Panc1 (cell line): Measurements from ENCODE around the gene ODF4. TPM values are rescaled to one million over a fixed set of nuclear protein-coding genes. Genes with fewer than 3 reads are reported as not detected.

Source experiments
- total RNA-seq: library from RNA; stranded (reverse); gene quantifications from one replicate; pipeline ENCODE4 v1.2.1, GENCODE V29; 2021; ENCODE audit not compliant: unreplicated experiment

ODF4 gene
- total RNA-seq, 1 experiment from 2014 or later: not detected

Other genes with a start within 250 kb of the ODF4 start
- gene ALOXE3, start 221.3 kb upstream of the ODF4 start, total RNA-seq: 0.46 TPM
- gene HES7, start 215.7 kb upstream of the ODF4 start, total RNA-seq: 4.0 TPM
- 17.1 TPM for gene PER1, start 187.4 kb upstream of the ODF4 start, total RNA-seq
- gene VAMP2, start 176.9 kb upstream of the ODF4 start, total RNA-seq: 28.6 TPM
- 10.6 TPM for gene TMEM107, start 163.5 kb upstream of the ODF4 start, total RNA-seq
- 9.3 TPM for gene BORCS6, start 149.7 kb upstream of the ODF4 start, total RNA-seq
- gene AURKB, start 129.3 kb upstream of the ODF4 start, total RNA-seq: 85.8 TPM
- 34.2 TPM for gene CTC1, start 91.8 kb upstream of the ODF4 start, total RNA-seq
- 73.0 TPM for gene PFAS, start 90.6 kb upstream of the ODF4 start, total RNA-seq
- gene RANGRF, start 51.2 kb upstream of the ODF4 start, total RNA-seq: 16.7 TPM
- 22.0 TPM for gene SLC25A35, start 44.4 kb upstream of the ODF4 start, total RNA-seq
- not detected for gene ARHGEF15, start 29.6 kb upstream of the ODF4 start, total RNA-seq
- 865 TPM for gene RPL26, start 43.4 kb downstream of the ODF4 start, total RNA-seq
- gene RNF222, start 58.0 kb downstream of the ODF4 start, total RNA-seq: not detected
- 44.8 TPM for gene NDEL1, start 96.0 kb downstream of the ODF4 start, total RNA-seq